Stimulated activated CD8-positive, alpha-beta memory T cell treated with anti-CD3 and anti-CD28 coated beads, Interleukin-12 subunit alpha, Interleukin-12 subunit beta, amount 100 ng/mL, for 24 hours (primary cell): Measurements from ENCODE around the gene SPINT1.

Source experiments
- DNase-seq: peaks from one replicate; pipeline ENCODE4 v3.0.0-alpha.2; 2020; ENCODE audit errors: extremely low read depth

The SPINT1 gene

DNA sequence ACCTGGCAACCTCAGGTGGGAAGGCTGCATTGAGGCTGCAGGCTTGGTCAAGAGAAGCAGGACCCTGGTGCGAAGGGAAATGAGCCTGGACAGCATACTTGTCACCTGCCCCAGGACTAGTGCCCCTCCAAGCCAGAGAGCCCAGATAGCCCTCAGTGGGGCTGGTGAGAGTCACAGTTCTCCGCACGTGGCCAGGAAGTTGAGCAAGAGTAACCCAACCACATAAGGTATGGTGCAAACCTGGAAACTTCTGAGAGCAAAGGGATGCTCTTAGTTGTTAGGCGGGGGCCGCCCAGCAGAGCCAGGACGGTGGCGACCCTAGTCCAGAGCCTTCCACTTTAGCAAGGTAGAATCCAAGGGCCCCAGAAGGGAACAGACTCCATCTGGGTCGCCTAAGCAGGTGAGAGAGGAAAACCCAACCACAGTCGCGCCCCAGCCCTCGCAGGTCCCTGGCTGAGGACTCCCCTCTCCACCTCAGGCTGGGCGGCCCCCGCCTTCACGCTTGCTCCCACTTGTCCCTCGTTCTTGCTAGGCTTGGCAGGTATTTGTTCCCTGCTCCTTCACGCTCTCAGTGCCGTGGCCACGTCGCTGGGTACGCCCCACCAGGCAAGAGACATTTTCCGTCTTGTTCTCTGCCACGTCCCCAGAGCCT lies 49.3 kb downstream of the SPINT1 start:
- no peak for DNase-seq

DNA sequence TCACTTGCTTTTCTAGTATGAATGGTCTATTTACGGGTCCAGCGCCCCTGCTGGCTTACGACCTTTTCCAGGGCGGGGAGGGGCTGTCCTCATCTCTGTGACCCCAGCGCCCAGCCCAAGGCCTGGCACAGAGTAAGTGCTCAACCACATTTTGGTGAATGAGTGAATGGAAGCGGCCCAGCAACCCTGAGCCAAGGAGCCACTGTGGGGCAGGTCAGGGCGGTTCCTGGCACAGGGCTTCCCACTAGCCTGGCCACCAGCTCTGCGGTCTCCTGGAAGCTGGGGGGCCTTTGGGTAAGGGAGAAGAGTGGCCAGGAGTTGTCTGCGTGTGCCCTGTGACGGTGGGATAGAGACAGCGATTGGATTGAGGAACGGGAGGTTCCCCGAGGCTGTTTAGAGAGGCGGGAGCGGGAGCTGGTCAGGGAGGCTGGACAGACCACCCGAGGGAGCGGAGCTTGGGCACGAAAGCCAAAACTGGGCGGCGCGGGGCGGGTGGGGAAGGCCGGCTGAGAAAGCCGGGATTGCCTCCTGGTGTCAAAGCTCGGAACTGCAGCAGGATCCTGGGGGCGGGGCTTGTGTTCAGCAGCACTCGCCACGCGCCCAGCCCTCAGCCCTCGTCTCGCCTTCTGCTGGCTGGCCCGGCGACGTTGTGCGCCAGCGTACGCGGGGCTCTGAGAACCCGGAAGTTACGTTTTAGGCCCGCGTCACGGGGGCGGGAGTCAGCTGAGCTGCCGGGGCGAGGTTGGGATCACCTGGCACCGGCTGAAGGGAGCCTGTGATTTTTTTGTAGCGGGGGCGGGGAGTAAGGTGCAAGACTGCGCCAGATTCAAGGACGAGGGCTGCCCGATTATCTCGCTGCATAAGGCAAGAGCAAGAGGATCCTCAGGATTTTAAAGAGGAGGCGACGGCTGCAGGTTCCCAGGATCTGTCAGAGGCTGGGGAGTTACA lies 50.2 kb downstream of the SPINT1 start, which contains the start of gene VPS18:
VPS18 (plus strand) TSS at position 718 of the 948 bp plus-strand sequence. CDS start 319 bp downstream, outside the sequence.
- peak; percentile 94 for DNase-seq

DNA sequence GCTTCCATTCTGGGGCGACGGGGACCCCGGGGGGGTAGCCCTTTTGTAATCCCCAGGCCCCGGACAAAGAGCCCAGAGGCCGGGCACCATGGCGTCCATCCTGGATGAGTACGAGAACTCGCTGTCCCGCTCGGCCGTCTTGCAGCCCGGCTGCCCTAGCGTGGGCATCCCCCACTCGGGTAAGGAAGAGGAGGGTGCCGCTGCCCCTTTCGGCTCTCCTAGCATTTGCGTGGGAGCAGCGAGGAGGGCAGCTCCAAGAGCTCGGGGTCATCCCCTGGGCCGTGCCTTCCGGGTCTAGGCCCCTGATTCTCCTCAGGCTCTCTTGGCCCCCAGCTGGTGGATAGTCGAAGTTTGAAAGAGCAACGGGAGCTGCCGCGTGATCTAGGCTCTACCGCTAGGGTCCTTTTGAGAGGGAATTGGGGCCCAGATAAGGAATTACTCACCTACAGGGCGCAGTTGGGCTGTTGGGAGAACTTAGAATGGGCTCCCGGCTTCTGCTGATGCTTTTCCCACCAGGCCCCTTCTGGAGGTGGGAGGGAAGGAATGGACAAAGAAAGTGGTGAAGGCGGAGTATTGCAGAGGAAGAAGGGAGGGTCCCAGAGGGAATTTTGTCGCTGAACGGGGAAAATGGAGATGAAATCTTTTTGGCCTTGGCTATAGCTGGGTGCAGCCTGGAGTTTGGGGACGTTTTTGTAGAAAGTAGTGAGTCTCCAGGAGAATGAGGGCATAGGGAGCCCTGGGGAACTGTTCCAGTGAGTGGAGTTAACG lies 51.0 kb downstream of the SPINT1 start:
- DNase-seq, result no peak

DNA sequence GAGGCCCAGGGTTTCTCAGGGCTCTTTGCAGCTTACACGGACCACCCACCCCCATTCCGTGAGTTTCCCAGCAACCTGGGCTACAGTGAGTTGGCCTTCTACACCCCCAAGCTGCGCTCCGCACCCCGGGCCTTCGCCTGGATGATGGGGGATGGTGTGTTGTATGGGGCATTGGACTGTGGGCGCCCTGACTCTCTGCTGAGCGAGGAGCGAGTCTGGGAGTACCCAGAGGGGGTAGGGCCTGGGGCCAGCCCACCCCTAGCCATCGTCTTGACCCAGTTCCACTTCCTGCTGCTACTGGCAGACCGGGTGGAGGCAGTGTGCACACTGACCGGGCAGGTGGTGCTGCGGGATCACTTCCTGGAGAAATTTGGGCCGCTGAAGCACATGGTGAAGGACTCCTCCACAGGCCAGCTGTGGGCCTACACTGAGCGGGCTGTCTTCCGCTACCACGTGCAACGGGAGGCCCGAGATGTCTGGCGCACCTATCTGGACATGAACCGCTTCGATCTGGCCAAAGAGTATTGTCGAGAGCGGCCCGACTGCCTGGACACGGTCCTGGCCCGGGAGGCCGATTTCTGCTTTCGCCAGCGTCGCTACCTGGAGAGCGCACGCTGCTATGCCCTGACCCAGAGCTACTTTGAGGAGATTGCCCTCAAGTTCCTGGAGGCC lies 55.8 kb downstream of the SPINT1 start:
- DNase-seq, result no peak

DNA sequence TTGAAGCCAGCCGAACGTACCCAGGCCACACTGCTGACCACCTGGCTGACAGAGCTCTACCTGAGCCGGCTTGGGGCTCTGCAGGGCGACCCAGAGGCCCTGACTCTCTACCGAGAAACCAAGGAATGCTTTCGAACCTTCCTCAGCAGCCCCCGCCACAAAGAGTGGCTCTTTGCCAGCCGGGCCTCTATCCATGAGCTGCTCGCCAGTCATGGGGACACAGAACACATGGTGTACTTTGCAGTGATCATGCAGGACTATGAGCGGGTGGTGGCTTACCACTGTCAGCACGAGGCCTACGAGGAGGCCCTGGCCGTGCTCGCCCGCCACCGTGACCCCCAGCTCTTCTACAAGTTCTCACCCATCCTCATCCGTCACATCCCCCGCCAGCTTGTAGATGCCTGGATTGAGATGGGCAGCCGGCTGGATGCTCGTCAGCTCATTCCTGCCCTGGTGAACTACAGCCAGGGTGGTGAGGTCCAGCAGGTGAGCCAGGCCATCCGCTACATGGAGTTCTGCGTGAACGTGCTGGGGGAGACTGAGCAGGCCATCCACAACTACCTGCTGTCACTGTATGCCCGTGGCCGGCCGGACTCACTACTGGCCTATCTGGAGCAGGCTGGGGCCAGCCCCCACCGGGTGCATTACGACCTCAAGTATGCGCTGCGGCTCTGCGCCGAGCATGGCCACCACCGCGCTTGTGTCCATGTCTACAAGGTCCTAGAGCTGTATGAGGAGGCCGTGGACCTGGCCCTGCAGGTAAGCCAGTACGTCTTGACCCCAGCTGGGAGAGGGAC lies 56.6 kb downstream of the SPINT1 start:
- DNase-seq, result no peak

DNA sequence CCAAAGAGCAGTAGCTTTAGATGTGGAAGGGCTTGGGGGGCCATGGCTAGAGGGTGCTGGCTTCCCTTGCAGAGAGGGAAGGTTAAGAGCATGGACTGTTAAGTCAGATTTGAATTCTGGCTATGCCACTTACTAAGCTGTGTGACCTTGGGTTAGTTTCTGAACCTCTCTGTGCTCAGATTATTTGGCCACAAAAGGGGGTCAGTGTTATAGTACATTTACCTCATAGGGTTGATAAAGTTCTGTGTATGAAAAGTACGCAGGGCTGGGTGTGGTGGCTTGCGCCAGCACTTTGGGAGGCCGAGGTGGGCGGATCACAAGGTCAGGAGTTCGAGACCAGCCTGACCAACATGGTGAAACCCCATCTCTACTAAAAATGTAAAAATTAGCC lies 57.2 kb downstream of the SPINT1 start:
- DNase-seq, result no peak

DNA sequence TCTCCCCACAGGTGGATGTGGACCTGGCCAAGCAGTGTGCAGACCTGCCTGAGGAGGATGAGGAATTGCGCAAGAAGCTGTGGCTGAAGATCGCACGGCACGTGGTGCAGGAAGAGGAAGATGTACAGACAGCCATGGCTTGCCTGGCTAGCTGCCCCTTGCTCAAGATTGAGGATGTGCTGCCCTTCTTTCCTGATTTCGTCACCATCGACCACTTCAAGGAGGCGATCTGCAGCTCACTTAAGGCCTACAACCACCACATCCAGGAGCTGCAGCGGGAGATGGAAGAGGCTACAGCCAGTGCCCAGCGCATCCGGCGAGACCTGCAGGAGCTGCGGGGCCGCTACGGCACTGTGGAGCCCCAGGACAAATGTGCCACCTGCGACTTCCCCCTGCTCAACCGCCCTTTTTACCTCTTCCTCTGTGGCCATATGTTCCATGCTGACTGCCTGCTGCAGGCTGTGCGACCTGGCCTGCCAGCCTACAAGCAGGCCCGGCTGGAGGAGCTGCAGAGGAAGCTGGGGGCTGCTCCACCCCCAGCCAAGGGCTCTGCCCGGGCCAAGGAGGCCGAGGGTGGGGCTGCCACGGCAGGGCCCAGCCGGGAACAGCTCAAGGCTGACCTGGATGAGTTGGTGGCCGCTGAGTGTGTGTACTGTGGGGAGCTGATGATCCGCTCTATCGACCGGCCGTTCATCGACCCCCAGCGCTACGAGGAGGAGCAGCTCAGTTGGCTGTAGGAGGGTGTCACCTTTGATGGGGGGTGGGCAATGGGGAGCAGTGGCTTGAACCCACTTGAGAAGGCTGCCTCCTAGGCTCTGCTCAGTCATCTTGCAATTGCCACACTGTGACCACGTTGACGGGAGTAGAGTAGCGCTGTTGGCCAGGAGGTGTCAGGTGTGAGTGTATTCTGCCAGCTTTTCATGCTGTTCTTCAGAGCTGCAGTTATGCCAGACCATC lies 59.0 kb downstream of the SPINT1 start:
- no peak for DNase-seq

DNA sequence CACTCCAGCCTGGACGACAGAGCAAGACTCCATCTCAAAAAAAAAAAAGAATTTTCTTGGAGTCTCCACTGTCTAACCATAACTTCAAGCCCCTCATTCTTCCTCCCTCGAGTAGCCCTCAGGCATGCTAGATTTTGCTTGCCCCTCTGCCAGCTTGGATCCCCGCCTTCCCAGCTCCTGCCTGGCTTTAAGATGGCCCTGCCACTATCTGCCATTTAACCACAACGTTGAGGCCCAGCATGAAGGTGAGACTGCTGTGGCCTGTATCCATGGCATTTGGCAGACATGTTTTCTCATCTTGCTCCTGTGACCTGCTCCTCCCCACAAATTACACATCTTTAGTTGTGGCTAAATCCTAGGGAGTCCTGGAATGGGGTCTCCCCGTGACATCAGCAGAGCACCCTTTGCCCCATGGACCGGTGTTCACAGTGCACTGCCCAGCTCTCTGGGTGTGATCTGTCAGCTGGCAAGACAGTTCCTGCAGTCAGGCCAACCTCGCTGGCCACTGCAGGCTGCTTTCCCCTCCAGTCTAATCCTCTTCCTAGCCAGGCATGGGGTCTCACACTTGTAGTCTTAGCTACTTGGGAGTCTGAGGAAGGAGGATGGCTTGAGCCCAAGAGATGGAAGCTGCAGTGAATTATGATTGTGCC lies 60.8 kb downstream of the SPINT1 start:
- no peak for DNase-seq

DNA sequence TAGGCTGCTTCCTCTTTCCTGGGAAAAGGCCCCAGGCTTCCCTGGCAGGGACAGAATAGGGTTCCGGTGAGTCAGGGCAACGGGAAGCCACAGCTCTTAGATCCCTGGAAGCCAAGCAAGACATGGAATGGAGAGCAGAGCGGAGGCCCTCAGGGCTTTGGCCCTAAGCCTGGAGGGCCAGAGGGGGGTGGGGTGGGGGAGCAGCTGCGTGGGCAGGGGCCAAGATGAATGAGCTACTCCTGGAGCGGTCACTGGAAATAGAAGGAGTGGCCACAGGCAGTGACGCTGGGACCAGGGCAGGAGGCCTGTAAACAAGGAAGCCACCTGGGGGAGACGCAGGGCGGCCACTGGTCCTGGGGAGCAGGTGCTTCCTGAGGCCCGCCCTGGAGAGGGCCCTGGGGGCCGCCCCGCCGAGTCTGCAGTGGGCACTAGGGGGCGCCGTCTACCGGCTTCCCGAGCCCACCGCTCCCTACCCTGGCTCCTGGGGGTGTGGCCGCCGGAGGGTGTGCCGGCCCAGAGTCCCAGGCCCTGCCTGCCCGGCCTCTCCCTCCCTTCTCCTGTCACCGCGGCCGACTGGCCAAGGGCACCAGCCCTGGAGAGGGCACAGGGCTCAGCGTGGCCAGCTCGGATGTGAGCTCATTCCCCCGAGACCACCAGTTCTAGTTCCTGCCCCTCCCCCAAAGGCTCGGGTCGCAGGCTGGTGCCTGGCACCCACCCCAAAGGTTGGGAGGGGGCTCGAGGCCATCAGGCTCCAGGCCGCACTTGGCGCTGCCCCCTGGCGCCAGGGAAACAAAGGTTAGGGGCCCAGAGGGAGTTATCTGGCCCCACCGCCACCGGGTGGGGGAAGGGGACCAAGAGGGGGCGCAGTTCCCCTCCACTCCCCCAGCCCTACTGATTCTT lies 62.5 kb downstream of the SPINT1 start:
- DNase-seq, result peak; percentile 59

DNA sequence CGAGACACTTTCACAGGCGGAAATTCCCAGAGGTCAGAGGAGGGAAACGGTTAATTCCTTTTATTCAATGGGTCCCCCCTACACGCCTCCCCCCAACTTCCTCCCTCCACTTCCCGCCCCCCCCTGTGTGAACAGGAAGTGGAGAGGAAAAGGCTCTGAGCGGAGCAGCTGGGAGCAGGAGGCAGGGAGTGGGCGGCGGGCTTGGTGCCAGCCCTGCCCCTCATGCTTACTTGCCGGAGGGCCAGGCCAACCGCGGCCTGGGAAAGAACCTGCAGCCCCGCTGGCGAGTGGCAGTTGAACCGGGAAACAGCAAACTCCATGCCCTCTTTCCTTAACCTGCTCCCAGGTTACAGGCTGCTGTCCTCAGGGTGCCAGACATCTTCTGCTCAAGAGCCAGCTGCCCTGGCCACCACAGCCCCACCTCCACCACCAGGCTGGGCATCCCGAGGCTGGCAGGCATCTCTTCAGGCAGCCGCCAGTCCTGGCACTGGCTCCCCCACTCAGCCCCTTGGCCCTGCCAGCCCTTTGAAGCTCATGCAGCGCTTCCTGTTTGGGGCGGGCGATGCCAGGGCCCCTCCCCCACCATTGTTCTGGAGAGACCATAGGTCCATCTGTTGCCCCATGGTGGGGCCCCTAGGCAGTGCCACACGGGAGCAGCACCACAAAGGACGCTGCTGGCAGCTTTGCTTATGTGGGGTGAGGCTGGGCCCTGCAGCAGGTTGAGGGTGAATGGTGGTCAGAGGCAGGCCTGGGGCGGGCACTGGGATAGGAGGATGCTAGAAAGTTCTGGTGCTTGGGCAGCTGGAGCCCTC lies 63.3 kb downstream of the SPINT1 start:
- no peak for DNase-seq
